Muscle layer of colon (tissue), 2 donors: Measurements from ENCODE around the gene SPDYE3.
"Not testable (repeated sequence)": the region's sequence is repeated elsewhere in the genome, so short reads cannot be mapped to it uniquely, and the experiment has no call there.

Experiments
- H3K27ac ChIP-seq: one replicate; pipeline ENCODE4 v1.7.0; 2013; ENCODE audit warnings: low read depth, mild to moderate bottlenecking, low read length, moderate library complexity
- H3K27me3 ChIP-seq, 2 donors: one replicate each; pipeline ENCODE4 v1.7.0; 2013; ENCODE audit warnings: low read length in 2 of 2, mild to moderate bottlenecking in 2 of 2; ENCODE audit not compliant: insufficient read depth in 2 of 2, control insufficient read depth in 1 of 2
- H3K36me3 ChIP-seq: one replicate; pipeline ENCODE4 v1.7.0; 2013; ENCODE audit warnings: mild to moderate bottlenecking, low read length; ENCODE audit not compliant: insufficient read depth
- H3K4me1 ChIP-seq: one replicate; pipeline ENCODE4 v1.7.0; 2013; ENCODE audit warnings: mild to moderate bottlenecking, low read length; ENCODE audit not compliant: insufficient read depth
- H3K4me3 ChIP-seq, 2 donors: one replicate each; pipeline ENCODE4 v1.7.0; 2013; ENCODE audit warnings: low read length in 2 of 2, low read depth in 1 of 2, mild to moderate bottlenecking in 1 of 2, moderate library complexity in 1 of 2
- H3K9ac ChIP-seq: one replicate; pipeline ENCODE4 v1.7.0; 2013; ENCODE audit warnings: low read length
- H3K9me3 ChIP-seq: one replicate; pipeline ENCODE4 v1.7.0; 2013; ENCODE audit warnings: mild to moderate bottlenecking, low read length
- donor health status: abdominal sarcoma.
- donor health status: Adenocarcinoma of cecum.

The SPDYE3 gene

GRCh38 chr7:100353685-100354330 lies 46.3 kb downstream of the SPDYE3 start:
- H3K4me1 ChIP-seq = no peaks in the 10 kb centered on the region
- H3K27me3 ChIP-seq = no peaks in the 10 kb centered on the region
- H3K4me3 ChIP-seq = no peak overlapping the region
- H3K9me3 ChIP-seq = no peaks in the 10 kb centered on the region
- no peak overlapping the region for H3K27ac ChIP-seq
- H3K9ac ChIP-seq = no peak overlapping the region
- peaks cover 73% of the 10 kb centered on the region for H3K36me3 ChIP-seq

- H3K9ac ChIP-seq = no peak overlapping the region
- H3K36me3 ChIP-seq = peaks cover 76% of the 10 kb centered on the region
- H3K27me3 ChIP-seq = no peaks in the 10 kb centered on the region
- H3K4me3 ChIP-seq = no peak overlapping the region
- no peaks in the 10 kb centered on the region for H3K4me1 ChIP-seq
- no peak overlapping the region for H3K27ac ChIP-seq
- H3K9me3 ChIP-seq = no peaks in the 10 kb centered on the region
Measured at GRCh38 chr7:100356416-100357068, 49.0 kb downstream of the SPDYE3 start.

GRCh38 chr7:100357131-100357561 lies 49.6 kb downstream of the SPDYE3 start:
- Histone ChIP-seq H3K27ac (no peak overlapping the region), H3K36me3 (peaks cover 74% of the 10 kb centered on the region), H3K4me1 (no peaks in the 10 kb centered on the region), H3K9ac (no peak overlapping the region), H3K4me3 (no peak overlapping the region), H3K9me3 (no peaks in the 10 kb centered on the region), H3K27me3 (no peaks in the 10 kb centered on the region)

DNA sequence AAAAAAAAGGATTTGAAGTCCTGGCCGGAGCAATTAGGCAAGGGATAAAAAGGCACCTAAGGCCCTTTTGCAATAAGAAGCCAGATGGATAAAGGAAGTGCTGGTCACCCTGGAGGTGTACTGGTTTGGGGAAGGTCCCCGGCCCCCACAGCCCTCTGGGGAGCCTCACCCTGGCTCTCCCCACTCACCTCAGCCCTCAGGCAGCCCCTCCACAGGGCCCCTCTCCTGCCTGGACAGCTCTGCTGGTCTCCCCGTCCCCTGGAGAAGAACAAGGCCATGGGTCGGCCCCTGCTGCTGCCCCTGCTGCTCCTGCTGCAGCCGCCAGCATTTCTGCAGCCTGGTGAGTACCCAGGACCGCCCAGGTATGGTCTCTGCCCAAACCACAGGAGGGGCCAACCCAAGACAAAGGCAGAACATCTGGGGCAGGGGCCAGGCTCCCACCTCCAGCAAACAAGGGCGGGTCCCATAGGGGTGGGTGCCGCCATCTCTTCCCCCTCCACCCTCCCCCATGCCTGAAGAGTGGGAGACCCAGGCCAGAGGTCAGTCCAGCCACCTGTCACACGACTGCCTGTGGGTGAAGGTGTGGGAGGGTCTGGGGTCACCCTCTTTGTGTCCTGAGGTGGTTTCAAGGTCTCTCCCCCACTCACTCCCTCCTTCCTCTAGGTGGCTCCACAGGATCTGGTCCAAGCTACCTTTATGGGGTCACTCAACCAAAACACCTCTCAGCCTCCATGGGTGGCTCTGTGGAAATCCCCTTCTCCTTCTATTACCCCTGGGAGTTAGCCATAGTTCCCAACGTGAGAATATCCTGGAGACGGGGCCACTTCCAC lies 50.7 kb downstream of the SPDYE3 start, which contains the start of gene PILRB:
TSS of gene PILRB (plus strand) at position 91 of the 830 bp plus-strand sequence. CDS start at position 277, 186 bp downstream.
- no peaks in the 10 kb centered on the region for H3K4me1 ChIP-seq
- H3K9ac ChIP-seq = no peak within 1 kb of the TSS
- H3K27me3 ChIP-seq = no peaks in the 10 kb centered on the region
- H3K36me3 ChIP-seq = peaks cover 78% of the 10 kb centered on the region
- H3K27ac ChIP-seq = no peak within 1 kb of the TSS
- H3K4me3 ChIP-seq = no peak within 1 kb of the TSS
- H3K9me3 ChIP-seq = no peaks in the 10 kb centered on the region

GRCh38 chr7:100358857-100359212 lies 51.3 kb downstream of the SPDYE3 start:
- H3K9me3 ChIP-seq = no peaks in the 10 kb centered on the region
- no peak overlapping the region for H3K4me3 ChIP-seq
- H3K36me3 ChIP-seq = peaks cover 72% of the 10 kb centered on the region
- H3K9ac ChIP-seq = no peak overlapping the region
- no peaks in the 10 kb centered on the region for H3K4me1 ChIP-seq
- H3K27ac ChIP-seq = no peak overlapping the region
- H3K27me3 ChIP-seq = no peaks in the 10 kb centered on the region

- H3K9ac ChIP-seq = no peak overlapping the region
- no peak overlapping the region for H3K4me3 ChIP-seq
- no peak overlapping the region for H3K27ac ChIP-seq
- no peaks in the 10 kb centered on the region for H3K4me1 ChIP-seq
- H3K9me3 ChIP-seq = no peaks in the 10 kb centered on the region
- no peaks in the 10 kb centered on the region for H3K27me3 ChIP-seq
- peaks cover 64% of the 10 kb centered on the region for H3K36me3 ChIP-seq
Measured at GRCh38 chr7:100360135-100360854, 52.8 kb downstream of the SPDYE3 start.

DNA sequence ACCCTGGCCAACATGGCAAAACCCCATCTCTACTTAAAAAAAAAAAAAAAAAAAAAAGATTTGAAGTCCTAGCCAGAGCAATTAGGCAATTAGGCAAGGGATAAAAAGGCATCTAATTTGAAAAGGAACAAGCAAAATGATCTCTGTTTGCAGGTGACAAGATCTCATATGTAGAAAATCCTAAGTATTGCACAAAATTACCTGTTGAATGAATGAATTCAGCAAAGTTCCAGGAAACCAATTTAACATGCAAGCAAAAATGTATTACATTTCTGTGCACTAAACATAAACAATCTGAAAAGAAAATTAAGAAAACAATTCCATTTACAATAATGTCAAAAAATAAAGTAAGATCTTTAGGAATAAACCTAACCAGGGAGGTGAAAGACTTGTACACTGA lies 55.6 kb downstream of the SPDYE3 start:
- Histone ChIP-seq H3K36me3 (peaks cover 43% of the 10 kb centered on the region), H3K27me3 (no peaks in the 10 kb centered on the region), H3K9ac (no peak overlapping the region), H3K27ac (no peak overlapping the region), H3K4me3 (no peak overlapping the region), H3K9me3 (no peaks in the 10 kb centered on the region), H3K4me1 (no peaks in the 10 kb centered on the region)

DNA sequence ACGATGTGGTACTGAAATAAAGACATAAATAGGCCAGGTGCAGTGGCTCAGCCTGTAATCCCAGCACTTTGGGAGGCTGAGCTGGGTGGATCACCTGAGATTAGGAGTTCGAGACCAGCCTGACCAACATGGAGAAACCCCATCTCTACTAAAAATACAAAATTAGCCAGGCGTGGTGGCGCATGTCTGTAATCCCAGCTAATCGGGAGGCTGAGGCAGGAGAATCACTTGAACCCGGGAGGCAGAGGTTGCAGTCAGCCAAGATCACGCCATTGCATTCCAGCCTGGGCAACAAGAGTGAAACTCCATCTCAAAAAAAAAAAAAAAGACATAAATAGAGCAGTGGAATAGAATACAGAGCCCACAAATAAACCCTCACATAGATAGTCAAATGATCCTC lies 56.3 kb downstream of the SPDYE3 start:
- H3K4me1 ChIP-seq, H3K9me3 ChIP-seq, H3K4me3 ChIP-seq, H3K27me3 ChIP-seq, H3K9ac ChIP-seq, H3K27ac ChIP-seq: not testable (repeated sequence)
- peaks cover 39% of the 10 kb centered on the region for H3K36me3 ChIP-seq

GRCh38 chr7:100364480-100364879 lies 57.0 kb downstream of the SPDYE3 start:
- no peak overlapping the region for H3K4me3 ChIP-seq
- no peaks in the 10 kb centered on the region for H3K27me3 ChIP-seq
- H3K9me3 ChIP-seq = no peaks in the 10 kb centered on the region
- no peak overlapping the region for H3K9ac ChIP-seq
- H3K27ac ChIP-seq = no peak overlapping the region
- H3K4me1 ChIP-seq = no peaks in the 10 kb centered on the region
- peaks cover 33% of the 10 kb centered on the region for H3K36me3 ChIP-seq

DNA sequence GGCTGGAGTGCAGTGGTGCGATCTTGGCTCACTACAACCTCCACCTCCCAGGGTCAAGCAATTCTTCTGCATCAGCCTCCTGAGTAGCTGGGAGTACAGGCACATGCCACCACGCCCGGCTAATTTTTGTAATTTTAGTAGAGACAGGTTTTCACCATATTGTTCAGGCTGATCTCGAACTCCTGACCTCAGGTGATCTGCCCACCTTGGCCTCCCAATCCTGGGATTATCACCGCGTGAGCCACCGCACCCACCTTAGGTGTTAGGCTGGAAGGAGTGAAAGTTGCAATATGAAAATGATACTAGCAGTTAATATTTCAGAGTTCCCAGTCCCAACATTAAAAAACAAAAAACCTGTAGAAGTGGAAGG lies 58.5 kb downstream of the SPDYE3 start:
- not testable (repeated sequence) for H3K4me1 ChIP-seq, H3K9me3 ChIP-seq, H3K4me3 ChIP-seq, H3K9ac ChIP-seq, H3K27me3 ChIP-seq, H3K27ac ChIP-seq
- peaks cover 20% of the 10 kb centered on the region for H3K36me3 ChIP-seq
